Anterior cingulate cortex (tissue), 58 donors: ENCODE measurements around the gene SATB2.

ENCODE experiments used
- DNase-seq, 58 donors: peaks; one replicate each; lab custom pipeline; 2025; lab: John Stamatoyannopoulos, UW

SATB2 gene

DNA sequence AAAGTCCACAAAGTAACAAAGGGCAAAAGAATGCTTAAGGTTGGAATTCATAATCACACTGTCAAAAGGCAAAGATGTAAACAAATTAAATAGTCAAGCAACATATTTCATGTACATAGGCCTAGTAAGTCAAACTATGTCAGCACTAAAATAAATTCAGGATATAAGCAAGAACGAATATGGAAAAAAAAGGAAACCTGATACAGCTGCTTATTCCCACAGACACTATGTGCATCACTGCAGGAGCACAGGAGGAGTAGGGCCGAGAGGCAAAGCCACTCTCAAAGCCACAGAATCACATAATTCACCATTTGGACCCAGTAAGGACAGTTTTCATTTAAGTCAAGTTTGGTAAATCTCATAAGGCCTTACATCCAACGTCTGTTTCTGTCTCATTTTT, 116.6 kb downstream of the SATB2 start:
- DNase-seq: no peak

DNA sequence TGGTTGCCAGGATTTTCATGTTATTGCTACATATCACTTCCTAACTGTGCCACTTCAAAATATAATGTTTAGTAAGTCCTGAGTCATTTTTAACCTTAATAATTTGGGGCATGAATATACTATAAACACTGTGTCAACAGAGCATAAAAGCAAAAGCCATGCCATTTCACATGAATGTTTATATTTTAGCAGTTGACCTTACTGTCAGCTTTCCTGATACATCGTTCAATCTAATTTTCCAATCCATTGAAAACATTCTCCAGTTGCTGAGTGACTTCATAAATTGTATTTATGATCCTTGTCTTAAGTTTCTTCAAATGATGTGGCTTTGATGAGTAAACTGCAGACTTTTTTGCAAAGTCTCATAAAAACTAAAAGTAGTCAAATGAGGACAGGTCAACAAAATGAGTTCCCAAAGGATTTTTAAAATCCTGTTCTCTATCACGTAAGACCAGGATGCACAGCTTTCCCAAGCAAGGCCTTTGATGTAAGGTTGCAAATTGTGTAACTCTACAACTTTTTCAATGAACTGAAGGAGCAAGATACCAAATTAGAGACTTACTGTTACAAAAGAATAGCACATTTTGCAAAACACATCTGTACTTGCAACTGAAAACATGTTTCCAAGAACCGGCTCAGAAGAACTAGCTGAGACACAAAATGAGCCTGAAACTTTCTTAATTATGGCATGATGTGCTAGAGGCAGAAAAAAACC, 117.7 kb downstream of the SATB2 start:
- DNase-seq: no peak

GRCh38 chr2:199336546-199336945, 121.2 kb downstream of the SATB2 start:
- no peak for DNase-seq

GRCh38 chr2:199335502-199335901, 122.2 kb downstream of the SATB2 start:
- no peak for DNase-seq

DNA sequence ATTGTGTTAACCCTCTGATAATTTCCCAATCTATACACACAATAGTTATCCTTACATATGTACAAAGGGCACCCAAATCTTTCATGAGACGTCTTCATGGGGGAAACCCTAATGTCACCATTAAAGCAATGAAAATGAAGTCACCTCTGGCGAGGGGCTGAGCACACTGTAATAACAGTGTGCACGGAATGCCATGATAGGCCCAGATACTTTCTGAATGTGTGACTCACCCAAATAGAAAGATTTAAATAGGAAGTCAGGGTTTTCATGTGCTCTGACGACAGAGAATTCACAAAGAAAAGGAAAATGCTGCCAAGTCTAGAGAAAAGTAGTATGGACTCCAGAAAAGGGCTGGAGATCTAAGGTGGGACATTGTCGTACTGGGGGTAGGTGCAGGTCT, 128.3 kb downstream of the SATB2 start:
- DNase-seq: no peak

- peak in 4 of 58 donors; percentile 3 to 53 (median 24) for DNase-seq
Measured at GRCh38 chr2:199329031-199329430, 128.7 kb downstream of the SATB2 start.

DNA sequence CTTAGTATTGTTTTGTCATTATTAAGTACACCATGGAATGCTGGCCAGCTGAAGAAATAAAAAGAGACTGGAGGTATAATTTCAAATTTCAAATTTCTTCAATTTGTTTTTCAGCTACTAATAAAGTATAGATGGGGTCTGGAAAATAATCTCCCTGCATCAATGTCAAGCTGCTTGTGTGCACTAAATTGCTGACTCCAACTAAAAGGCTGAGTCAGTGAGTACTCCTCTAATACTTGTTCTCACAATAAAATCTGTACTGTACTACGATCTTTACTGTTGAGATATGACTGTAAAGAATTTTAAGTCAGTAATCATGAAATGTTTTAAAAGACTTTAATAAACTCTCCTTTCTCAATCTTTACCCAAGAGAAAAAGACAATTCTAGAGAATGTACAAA, 131.9 kb downstream of the SATB2 start:
- DNase-seq: no peak

GRCh38 chr2:199322151-199322550, 135.6 kb downstream of the SATB2 start:
- DNase-seq: no peak

DNA sequence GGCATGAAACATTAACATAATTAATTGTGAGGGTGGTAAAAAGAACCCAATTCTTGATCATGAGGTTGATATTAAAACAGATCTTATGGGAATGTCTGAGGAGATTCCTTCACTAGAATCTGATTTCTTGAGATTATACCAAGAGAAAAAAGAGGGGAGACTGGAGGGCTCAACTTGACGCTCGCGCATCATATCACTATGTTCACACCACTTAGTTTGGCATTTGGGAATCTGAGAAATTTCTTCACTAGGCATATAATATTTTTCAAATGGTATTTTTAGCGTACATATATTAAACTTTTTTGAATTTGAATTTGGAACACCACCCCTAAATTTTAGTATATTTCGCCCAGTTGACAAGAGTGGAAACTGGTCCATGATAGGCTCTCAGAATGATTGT, 140.1 kb downstream of the SATB2 start:
- DNase-seq: no peak

GRCh38 chr2:199316851-199317250, 140.9 kb downstream of the SATB2 start:
- no peak for DNase-seq

DNA sequence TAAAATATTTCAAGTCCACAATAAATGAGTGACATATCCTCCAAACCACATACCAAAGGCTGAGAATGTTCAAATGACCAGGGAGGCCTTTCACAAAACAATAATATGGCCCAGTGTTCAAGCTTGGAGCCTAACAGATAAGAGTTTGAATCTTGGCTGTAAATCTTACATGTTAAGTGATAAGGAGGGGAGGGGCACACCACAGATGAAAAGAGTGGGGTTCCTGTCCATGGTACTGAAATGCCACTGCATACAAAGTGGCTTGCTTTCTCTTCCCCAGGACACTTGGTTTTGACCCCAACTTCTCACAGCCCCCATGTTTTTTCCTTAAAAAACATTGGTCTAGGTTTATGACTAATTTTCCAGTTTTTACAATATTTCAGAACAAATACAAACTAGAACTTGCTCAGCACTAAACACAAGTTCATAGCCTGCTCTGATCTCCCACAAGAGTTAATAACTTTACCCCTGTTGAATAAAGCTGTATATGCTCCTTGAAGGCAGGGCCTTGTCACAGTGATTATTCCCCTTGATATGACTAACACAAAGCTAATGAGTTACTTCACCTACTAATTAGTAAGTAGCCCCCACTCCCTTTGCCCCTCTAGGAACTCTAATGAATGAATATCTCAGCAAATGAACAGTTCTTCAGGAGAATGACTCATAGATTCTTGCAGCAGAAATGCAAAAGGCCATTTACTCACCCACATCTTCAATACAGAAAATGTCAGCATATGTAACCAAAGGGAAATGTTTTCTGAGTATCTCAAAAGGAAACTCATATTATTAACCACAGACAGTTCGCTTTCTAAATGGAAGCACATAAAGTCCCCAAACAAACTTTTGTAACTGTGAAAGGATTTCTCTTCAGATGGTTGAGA, 142.2 kb downstream of the SATB2 start:
- DNase-seq: no peak

GRCh38 chr2:199312931-199313330, 144.8 kb downstream of the SATB2 start:
- no peak for DNase-seq

DNA sequence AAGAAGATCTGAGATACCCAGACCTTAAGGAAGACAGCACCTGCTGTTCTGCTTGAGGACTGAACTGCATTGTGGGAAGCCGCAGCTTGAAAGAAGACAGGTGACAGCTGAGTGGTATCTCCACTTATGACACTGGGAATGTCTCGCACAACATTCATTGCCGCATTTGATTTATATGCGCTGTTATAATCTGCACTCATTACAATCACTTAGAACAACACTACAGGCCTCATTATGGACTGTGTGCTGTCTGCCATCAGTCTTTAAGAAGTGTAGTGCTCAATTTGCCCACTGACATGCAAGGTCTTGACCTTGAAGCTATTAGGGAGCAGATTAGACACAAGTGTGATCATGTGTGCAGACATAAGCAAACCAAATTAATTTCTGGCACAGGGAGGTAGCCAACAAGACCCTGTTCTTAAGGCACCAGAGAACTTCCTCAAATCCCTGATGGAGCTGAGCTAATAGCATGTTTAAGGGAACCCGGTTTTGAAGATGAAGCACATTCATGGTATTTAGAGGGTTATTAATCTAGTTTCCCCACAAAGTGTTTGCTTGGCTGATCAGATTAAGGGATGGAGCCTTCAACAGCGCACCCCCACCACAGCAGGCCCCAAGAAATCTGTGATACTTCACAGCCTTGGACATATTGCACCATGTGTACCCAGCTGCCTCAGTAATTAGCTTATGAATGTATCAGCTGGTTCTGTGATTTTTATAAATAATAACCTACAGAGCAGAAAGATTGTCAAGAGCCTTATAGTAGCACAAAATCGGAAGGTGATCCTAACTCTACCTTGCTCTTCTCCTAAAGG, 146.8 kb downstream of the SATB2 start:
- no peak for DNase-seq

DNA sequence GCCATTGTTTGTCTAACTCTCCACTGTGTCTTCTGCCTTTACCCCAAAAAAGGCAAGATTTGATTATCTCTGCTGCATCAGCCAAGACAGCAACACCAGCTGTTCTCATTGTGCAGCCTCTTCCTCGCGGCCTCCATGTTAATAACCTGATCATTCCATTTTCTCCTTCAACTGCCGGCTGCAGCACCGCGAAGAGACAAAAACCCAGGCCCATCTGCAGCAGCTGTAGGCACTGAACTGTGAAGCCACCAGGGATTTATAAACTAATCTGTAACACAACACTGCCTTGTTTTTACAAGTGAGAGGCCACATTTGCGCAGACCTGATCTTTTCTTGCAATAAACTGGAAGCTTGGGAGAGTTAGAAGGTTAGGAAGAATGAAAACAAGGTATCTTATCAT, 147.8 kb downstream of the SATB2 start:
- DNase-seq: no peak

DNA sequence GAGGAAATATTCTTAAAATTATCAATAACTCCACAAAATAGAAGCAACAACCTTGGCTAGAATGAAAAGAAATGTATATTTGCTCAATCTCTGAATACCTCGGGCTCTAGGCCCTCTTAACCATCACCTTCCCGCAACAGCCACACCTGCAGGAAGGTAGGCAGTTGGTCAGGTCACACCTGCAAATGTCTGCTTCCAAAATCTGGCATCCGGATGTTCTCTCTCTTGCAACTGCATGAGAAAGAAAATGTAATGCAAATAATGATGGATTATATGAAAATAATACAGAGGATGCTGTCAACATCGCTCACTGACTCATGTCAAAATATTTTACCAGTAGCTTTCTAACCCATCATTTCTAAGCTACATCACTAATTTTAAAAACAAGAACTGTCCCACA, 148.3 kb downstream of the SATB2 start:
- DNase-seq: no peak

DNA sequence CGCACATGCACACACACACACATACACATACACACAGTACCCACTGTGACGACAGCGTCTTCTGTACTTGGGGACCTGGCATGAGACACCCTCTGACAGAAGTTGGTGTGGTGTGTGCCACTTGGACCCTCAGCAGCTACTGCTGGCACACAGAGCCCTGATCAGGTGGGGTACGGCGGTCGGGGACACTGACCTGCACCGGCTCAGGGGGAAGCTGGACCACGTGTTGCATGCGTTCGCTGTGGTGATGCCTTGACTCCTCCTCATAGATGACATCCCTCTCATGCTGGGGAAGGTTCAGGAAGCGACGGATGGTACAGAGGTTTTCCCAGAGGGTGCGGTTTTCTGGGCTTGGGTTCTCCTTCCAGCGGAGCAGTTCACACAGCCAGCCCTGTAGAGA, 149.2 kb downstream of the SATB2 start:
- peak in 2 of 58 donors; percentile 13 to 21 for DNase-seq

DNA sequence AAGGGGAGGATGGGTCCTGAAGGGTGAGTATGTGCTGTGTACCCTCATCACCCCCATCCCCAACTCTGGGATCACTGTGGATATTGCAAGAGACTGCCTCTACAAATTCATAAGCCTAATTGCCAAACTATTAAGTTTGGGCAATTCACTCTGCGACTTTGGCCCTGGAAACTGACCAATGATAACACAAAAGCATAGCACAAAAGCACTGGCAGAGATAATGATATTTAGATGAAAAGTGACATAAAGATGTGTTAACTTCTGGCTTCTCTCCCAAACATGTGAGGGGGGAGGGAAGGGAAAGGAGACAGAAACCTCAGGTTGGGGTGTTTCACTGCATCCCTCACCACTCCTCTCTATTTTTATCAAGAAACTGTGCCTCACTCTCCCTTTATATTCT, 150.3 kb downstream of the SATB2 start:
- no peak for DNase-seq

GRCh38 chr2:199306116-199306515, 151.6 kb downstream of the SATB2 start:
- no peak for DNase-seq

GRCh38 chr2:199303728-199304177, 154.0 kb downstream of the SATB2 start:
- peak in 6 of 58 donors; percentile 5 to 21 (median 15) for DNase-seq

DNA sequence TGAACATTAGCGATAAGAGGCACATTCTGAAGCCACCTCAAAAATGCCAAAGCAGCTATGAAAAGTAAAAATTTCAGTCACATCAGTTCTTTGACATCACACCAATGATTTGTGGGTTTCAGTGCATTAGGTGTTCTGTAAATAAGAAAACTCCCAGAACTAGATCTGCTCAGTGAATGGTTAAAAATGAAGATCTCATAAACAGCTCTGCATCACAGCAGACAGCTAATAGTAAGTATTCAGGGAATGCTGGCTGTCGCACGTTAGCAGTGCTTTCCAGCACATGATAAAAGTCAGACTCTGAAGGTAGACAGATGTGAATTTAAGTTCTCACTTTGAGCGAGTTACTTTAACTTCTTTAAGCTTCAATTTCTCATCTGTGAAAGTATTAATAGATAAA, 154.9 kb downstream of the SATB2 start:
- DNase-seq: no peak

GRCh38 chr2:199288424-199288823, 169.3 kb downstream of the SATB2 start:
- no peak for DNase-seq
